Ovary (tissue), 9 donors: ENCODE measurements around the gene CYP27B1. TPM values are rescaled to one million over a fixed set of nuclear protein-coding genes. Genes with fewer than 3 reads are reported as not detected.
A peak's percentile ranks its signal among the peaks of the same experiment; 100 is the strongest.
"Not testable (repeated sequence)": the region's sequence is repeated elsewhere in the genome, so short reads cannot be mapped to it uniquely, and the experiment has no call there.

ENCODE experiments used
- DNase-seq, 5 donors: peaks; one replicate each; pipeline ENCODE4 v3.0.0-alpha.2; 2019 to 2020
- H3K27ac ChIP-seq, 2 donors: fragments of 200-600 bp; one replicate each; pipeline versions ENCODE4 v1.5.1 to v1.8.0; 2019 to 2022
- H3K27me3 ChIP-seq: fragments of 200-600 bp; one replicate; pipeline ENCODE4 v1.8.0; 2022
- H3K36me3 ChIP-seq: fragments of 200-600 bp; sonication (generic); one replicate; pipeline ENCODE4 v1.5.1; 2019
- H3K4me1 ChIP-seq: one replicate; pipeline ENCODE4 v1.8.1; 2013; ENCODE audit warnings: mild to moderate bottlenecking, moderate library complexity; ENCODE audit not compliant: insufficient read depth
- H3K4me3 ChIP-seq: fragments of 200-600 bp; sonication (generic); one replicate; pipeline ENCODE4 v1.5.1; 2017
- H3K9me3 ChIP-seq, 2 donors: fragments of 200-600 bp in 1 of 2; sonication (generic) in 1 of 2; one replicate each; pipeline versions ENCODE4 v1.5.1 to v1.8.1; 2013 to 2019; ENCODE audit warnings: mild to moderate bottlenecking in 1 of 2, moderate library complexity in 1 of 2
- CTCF ChIP-seq, 3 donors: fragments of 450-650 bp in 2 of 3; fragments of 200-600 bp in 1 of 3; IDR thresholded peaks; one replicate each; pipeline versions ENCODE4 v1.5.1 to v1.8.0; 2016 to 2022; ENCODE audit warnings: antibody characterized with exemption in 3 of 3, mild to moderate bottlenecking in 1 of 3
- EP300 ChIP-seq: sonication (generic); formaldehyde crosslinking; IDR thresholded peaks from one replicate; pipeline ENCODE4 v1.6.1; 2017; ENCODE audit warnings: antibody characterized with exemption
- POLR2A ChIP-seq: fragments of 450-650 bp; IDR thresholded peaks from one replicate; pipeline ENCODE4 v1.6.1; 2017; ENCODE audit warnings: antibody characterized with exemption, mild to moderate bottlenecking, moderate library complexity
- WGBS, 3 donors: extraction: QIAGEN DNeasy Blood & Tissue Kit in 1 of 3; methylation state at CpG; one replicate each; pipeline versions ENCODE4 v1.1.5 to v1.1.7; 2013 to 2017; 5-methylcytosine and 5-hydroxymethylcytosine counted together
- intact Hi-C, 4 donors: fragments of 100-400 bp; cut with DNase I; formaldehyde crosslinking; loops; one replicate each; pipeline versions ENCODE4 v1.11.0 to v1.15.1; 2022 to 2023
- polyA plus RNA-seq, 2 donors: library from polyadenylated mRNA; stranded (reverse); fragments of 200-250 nt in 1 of 2; fragments of 350-450 nt in 1 of 2; fragmentation: Illumina TruSeq in 1 of 2; extraction: RNeasy Lipid Tissue Mini Kit (QIAGEN cat#74804) in 1 of 2; gene quantifications; one replicate each; pipeline ENCODE4 v1.2.3, GENCODE V29; 2013 to 2014
- total RNA-seq, 7 donors: library from RNA; depleted of rRNA in 2 of 7; stranded (reverse); fragments of >200 nt in 2 of 7; fragmentation: NEBNext Ultra II Directional in 3 of 7; extraction: Animal tissue kit (Norgen Biotek cat#: 25700) in 3 of 7; gene quantifications; one replicate each; pipeline versions ENCODE4 v1.1.0 to v1.2.4, GENCODE V29; 2016 to 2023
- donor health status: DM: no; HTN: no; CAD: no; lungs with moderate emphysema.
- donor health status: DM: no; HTN: no; CAD: no.
- donor health status: Bipolar disorder and iron deficiency.
- donor health status: DM: yes; HTN: yes; CAD: no.
- donor health status: DM: no; HTN: no; CAD: no.
- donor health status: DM: yes; HTN: yes; CAD: no.

The CYP27B1 gene
- total and polyA plus RNA-seq, 9 donors = 0.12 to 2.5 (median 0.92) TPM

GRCh38 chr12:57724936-57725740, 41.7 kb downstream of the CYP27B1 start:
- no peaks in the 10 kb centered on the region for H3K27me3 ChIP-seq
- peaks cover 7% of the 10 kb centered on the region for H3K4me1 ChIP-seq
- TF ChIP-seq POLR2A = no peak
- H3K9me3 ChIP-seq = no peaks in the 10 kb centered on the region
- intact Hi-C loops = no loop called here
- WGBS, 3 donors = 35 to 50% (median 47%) methylated on average over 11 of the region's 11 CpGs
- H3K27ac ChIP-seq = no peak overlapping the region
- no peak overlapping the region for H3K4me3 ChIP-seq
- H3K36me3 ChIP-seq = no peaks in the 10 kb centered on the region
- peak in 1 of 5 donors; percentile 22 for DNase-seq

GRCh38 chr12:57724003-57724935, 42.6 kb downstream of the CYP27B1 start:
- TF ChIP-seq EP300 = no peak
- no peak for TF ChIP-seq CTCF (IDR thresholded peaks at IDR 0.05)
- no peak for TF ChIP-seq POLR2A
- H3K27me3 ChIP-seq = no peaks in the 10 kb centered on the region
- WGBS, 3 donors = 73 to 89% (median 81%) methylated on average over 12 of the region's 12 CpGs
- no peak for DNase-seq
- H3K4me3 ChIP-seq = no peak overlapping the region
- H3K27ac ChIP-seq = no peak overlapping the region
- no peaks in the 10 kb centered on the region for H3K9me3 ChIP-seq
- no peaks in the 10 kb centered on the region for H3K36me3 ChIP-seq
- H3K4me1 ChIP-seq = peaks cover 7% of the 10 kb centered on the region
- intact Hi-C loops = no loop called here

- Histone ChIP-seq H3K27ac (no peak overlapping the region), H3K36me3 (no peaks in the 10 kb centered on the region), H3K4me3 (no peak overlapping the region), H3K9me3 (no peaks in the 10 kb centered on the region), H3K27me3 (no peaks in the 10 kb centered on the region), H3K4me1 (peaks cover 7% of the 10 kb centered on the region)
- TF ChIP-seq EP300 (no peak), CTCF (IDR thresholded peaks at IDR 0.05) (no peak), POLR2A (no peak)
- DNase-seq = no peak
- intact Hi-C loops = no loop called here
- 32 to 58% (median 43%) methylated on average over 2 of the region's 2 CpGs for WGBS, 3 donors
Measured at GRCh38 chr12:57723630-57723962, 43.3 kb downstream of the CYP27B1 start.

- Histone ChIP-seq H3K4me3 (no peak overlapping the region), H3K4me1 (peaks cover 7% of the 10 kb centered on the region), H3K27ac (no peak overlapping the region), H3K9me3 (no peaks in the 10 kb centered on the region), H3K36me3 (no peaks in the 10 kb centered on the region), H3K27me3 (no peaks in the 10 kb centered on the region)
- TF ChIP-seq EP300 (no peak), CTCF (IDR thresholded peaks at IDR 0.05) (no peak), POLR2A (no peak)
- intact Hi-C loops = no loop called here
- 31 to 43% (median 34%) methylated on average over 11 of the region's 11 CpGs for WGBS, 3 donors
- DNase-seq = no peak
Measured at GRCh38 chr12:57722716-57723629, 43.9 kb downstream of the CYP27B1 start.

- H3K27ac ChIP-seq, intact Hi-C loops, DNase-seq, H3K36me3 ChIP-seq, H3K4me1 ChIP-seq, H3K9me3 ChIP-seq, H3K27me3 ChIP-seq, H3K4me3 ChIP-seq: not testable (repeated sequence)
- 92 to 94% (median 92%) methylated on average over 16 of the region's 16 CpGs for WGBS, 3 donors
Measured at GRCh38 chr12:57721846-57722608, 44.9 kb downstream of the CYP27B1 start.
